Esophagus muscularis mucosa (tissue), 4 donors: ENCODE results near the gene PHACTR3. TPM values are rescaled to one million over a fixed set of nuclear protein-coding genes. Genes with fewer than 3 reads are reported as not detected.

Experiments
- DNase-seq: peaks from one replicate; pipeline ENCODE4 v3.0.0-alpha.2; 2017; ENCODE audit errors: extremely low spot score
- H3K27ac ChIP-seq, 4 donors: fragments of 200-600 bp; sonication (generic); replicated peaks in 1 of 4; 1 replicate in 3 of 4; 2 replicates in 1 of 4; pipeline ENCODE4 v1.5.1; 2016 to 2019; ENCODE audit warnings: mild to moderate bottlenecking in 1 of 4
- H3K27me3 ChIP-seq, 4 donors: fragments of 200-600 bp; sonication (generic); one replicate each; pipeline versions ENCODE4 v1.5.1 to v1.6.0; 2016 to 2019
- H3K36me3 ChIP-seq, 4 donors: fragments of 200-600 bp; sonication (generic); one replicate each; pipeline ENCODE4 v1.5.1; 2016 to 2019
- H3K4me1 ChIP-seq, 4 donors: fragments of 200-600 bp; sonication (generic); one replicate each; pipeline ENCODE4 v1.5.1; 2016 to 2019
- H3K4me3 ChIP-seq, 4 donors: fragments of 200-600 bp; sonication (generic); 1 replicate in 2 of 4; 2 replicates in 2 of 4; pipeline ENCODE4 v1.5.1; 2016 to 2019; ENCODE audit warnings: mild to moderate bottlenecking in 4 of 4, moderate library complexity in 1 of 4
- H3K9me3 ChIP-seq, 4 donors: fragments of 200-600 bp; sonication (generic); 1 replicate in 3 of 4; 2 replicates in 1 of 4; pipeline ENCODE4 v1.5.1; 2016 to 2019
- EP300 ChIP-seq: sonication (generic); formaldehyde crosslinking; IDR thresholded peaks from one replicate; pipeline ENCODE4 v1.6.1; 2017; ENCODE audit warnings: antibody characterized with exemption
- POLR2A ChIP-seq: fragments of 450-650 bp; IDR thresholded peaks from one replicate; pipeline ENCODE4 v1.6.1; 2017; ENCODE audit warnings: antibody characterized with exemption, moderate library complexity, mild to moderate bottlenecking, low read depth
- POLR2AphosphoS5 ChIP-seq, 2 donors: sonication (generic); formaldehyde crosslinking; IDR thresholded peaks; one replicate each; pipeline ENCODE4 v1.6.1; 2017; ENCODE audit warnings: antibody characterized with exemption in 2 of 2
- WGBS: methylation state at CpG from one replicate; pipeline ENCODE4 v1.1.5; 2018; 5-methylcytosine and 5-hydroxymethylcytosine counted together
- intact Hi-C: fragments of 100-400 bp; cut with DNase I; formaldehyde crosslinking; loops from one replicate; pipeline ENCODE4 v1.15.1; 2023
- total RNA-seq, 4 donors: library from RNA; depleted of rRNA; stranded (reverse); fragments of >200 nt; gene quantifications; one replicate each; pipeline versions ENCODE4 v1.1.0 to v1.2.1, GENCODE V29; 2016
- TF ChIP-seq, protein P1 (sequence below), 3 experiments: fragments of 200-600 bp in 2 of 3; fragments of 450-650 bp in 1 of 3; sonication (generic) in 2 of 3; IDR thresholded peaks; one replicate each; pipeline ENCODE4 v1.5.1; 2017 to 2019; ENCODE audit warnings: antibody characterized with exemption in 3 of 3, mild to moderate bottlenecking in 2 of 3, moderate library complexity in 1 of 3

Gene PHACTR3
- total RNA-seq, 4 donors from 2014 or later = 0.17 to 0.86 (median 0.56) TPM

DNA sequence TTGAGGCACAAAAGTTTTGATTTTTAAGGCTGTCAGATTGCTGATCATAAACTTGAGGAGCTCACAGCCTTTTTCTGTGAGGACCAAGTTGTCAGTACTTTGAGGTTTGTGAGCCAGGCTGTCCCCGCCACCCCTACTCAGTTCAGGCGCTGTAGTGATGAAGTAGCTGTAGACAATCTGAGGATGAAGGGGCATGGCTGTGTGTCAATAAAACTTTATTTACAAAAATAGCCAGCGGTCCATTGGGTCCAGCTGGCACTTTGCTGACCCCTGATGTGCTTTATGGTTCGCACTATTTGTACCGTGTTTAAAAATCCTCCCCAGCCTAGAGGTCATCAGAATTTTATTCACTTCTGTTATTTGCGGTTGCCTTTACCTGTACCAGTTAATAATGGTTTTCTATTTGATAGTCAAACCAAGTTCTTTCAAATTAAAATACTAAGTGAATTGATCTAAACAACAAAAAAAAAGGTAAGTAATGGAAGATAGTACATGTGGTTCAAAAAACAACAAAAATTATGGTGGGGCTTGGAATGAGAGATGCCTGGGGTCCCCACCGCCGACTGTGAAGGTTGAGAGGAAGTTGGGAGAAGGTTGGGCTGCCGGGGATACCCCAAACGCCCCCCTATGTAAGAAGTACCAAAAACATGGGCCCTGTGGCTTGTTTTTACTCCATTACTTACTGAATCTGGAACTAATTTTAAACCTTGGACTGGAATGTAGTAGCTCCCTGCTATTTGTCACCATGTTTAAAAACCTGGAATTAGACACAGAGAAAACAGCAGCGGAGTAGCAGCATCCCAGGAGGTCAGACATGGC, 205.5 kb downstream of the PHACTR3 start:
- intact Hi-C loops = no loop called here
- TF ChIP-seq EP300 = no peak
- TF ChIP-seq POLR2AphosphoS5 (IDR thresholded peaks at IDR 0.05) = no peak
- TF ChIP-seq POLR2A = no peak
- TF ChIP-seq, protein P1, sequence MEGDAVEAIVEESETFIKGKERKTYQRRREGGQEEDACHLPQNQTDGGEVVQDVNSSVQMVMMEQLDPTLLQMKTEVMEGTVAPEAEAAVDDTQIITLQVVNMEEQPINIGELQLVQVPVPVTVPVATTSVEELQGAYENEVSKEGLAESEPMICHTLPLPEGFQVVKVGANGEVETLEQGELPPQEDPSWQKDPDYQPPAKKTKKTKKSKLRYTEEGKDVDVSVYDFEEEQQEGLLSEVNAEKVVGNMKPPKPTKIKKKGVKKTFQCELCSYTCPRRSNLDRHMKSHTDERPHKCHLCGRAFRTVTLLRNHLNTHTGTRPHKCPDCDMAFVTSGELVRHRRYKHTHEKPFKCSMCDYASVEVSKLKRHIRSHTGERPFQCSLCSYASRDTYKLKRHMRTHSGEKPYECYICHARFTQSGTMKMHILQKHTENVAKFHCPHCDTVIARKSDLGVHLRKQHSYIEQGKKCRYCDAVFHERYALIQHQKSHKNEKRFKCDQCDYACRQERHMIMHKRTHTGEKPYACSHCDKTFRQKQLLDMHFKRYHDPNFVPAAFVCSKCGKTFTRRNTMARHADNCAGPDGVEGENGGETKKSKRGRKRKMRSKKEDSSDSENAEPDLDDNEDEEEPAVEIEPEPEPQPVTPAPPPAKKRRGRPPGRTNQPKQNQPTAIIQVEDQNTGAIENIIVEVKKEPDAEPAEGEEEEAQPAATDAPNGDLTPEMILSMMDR (IDR thresholded peaks at IDR 0.05) = no peak
- Histone ChIP-seq H3K4me1 (no peaks in the 10 kb centered on the region), H3K36me3 (no peaks in the 10 kb centered on the region), H3K27ac (no peak overlapping the region), H3K27me3 (peaks cover 0 to 6% (median 0%) of the 10 kb centered on the region in 4 donors), H3K4me3 (no peak overlapping the region), H3K9me3 (no peaks in the 10 kb centered on the region)
- 78% methylated on average over 11 of the region's 11 CpGs for WGBS
- DNase-seq = peak; percentile 17

DNA sequence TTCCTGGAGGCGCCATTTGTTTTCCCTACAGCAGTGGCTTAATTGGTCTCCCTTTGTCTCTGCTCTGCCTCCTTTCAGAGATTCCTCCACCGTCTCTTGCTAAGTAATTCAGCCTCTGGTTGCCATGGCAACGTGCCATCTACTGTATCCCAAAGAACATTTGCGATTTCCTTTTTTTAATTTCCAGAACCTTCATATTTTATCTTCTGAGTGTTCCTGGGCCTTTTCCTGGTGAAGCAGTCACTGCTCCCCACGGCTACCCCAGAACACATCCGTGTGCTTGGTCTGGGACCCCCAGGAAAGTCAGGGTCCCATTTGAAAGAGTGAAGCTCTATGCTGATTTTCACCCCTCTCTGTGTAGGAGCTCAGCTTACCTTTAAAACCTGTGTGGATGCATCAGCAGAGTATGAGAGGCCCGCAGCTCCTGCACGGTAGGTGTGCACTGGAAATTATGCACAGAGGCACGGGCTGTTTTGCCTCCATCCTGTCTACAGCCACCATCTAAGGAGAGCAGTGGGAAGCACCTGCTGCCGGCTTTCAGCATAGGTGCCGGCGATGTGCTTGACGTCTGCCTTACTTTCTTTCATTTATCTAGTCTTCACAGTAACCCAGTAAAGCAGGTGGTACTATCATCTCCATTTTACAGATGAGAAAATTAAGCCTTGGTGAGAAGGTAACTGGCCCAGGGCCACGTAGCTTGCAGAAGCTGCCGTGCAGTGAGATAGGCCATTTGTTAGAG, 206.3 kb downstream of the PHACTR3 start:
- 76% methylated on average over 15 of the region's 15 CpGs for WGBS
- H3K27ac ChIP-seq = no peak overlapping the region
- H3K4me3 ChIP-seq = no peak overlapping the region
- peaks cover 0 to 3% (median 0%) of the 10 kb centered on the region in 4 donors for H3K27me3 ChIP-seq
- peak; percentile 84 for DNase-seq
- TF ChIP-seq POLR2A (no peak), EP300 (no peak), POLR2AphosphoS5 (IDR thresholded peaks at IDR 0.05) (no peak)
- TF ChIP-seq, protein P1 (IDR thresholded peaks at IDR 0.05) = no peak
- no peaks in the 10 kb centered on the region for H3K4me1 ChIP-seq
- no peaks in the 10 kb centered on the region for H3K36me3 ChIP-seq
- no peaks in the 10 kb centered on the region for H3K9me3 ChIP-seq
- intact Hi-C loops = no loop called here

DNA sequence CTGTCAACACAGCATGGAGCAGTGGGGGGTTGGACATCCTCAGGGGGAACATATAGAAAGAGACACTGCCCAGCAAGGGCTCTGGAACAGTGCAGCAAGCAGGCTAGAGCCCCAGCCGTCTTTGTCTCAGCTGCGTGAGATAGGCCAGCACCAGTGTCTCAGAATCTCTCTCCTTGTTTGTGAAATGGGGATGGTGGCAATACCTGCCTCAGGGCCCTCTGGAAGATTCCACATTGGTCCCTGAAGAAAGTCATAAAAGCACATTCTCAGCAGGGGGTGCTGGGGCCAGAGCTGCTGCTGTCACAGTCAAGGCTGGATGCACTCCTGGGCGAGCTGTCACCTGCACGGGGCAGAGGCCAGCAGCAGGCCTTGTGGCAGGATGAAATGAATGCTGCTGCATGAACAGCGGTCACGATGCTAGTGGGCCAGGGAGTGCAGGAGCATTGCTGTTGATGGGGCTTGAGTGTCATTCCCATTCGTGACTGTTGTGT, 207.4 kb downstream of the PHACTR3 start:
- TF ChIP-seq POLR2AphosphoS5 (IDR thresholded peaks at IDR 0.05) (no peak), POLR2A (no peak), EP300 (no peak)
- TF ChIP-seq, protein P1 (IDR thresholded peaks at IDR 0.05) = no peak
- DNase-seq = peak; percentile 72
- Histone ChIP-seq H3K36me3 (no peaks in the 10 kb centered on the region), H3K4me3 (no peak overlapping the region), H3K27ac (no peak overlapping the region), H3K27me3 (no peaks in the 10 kb centered on the region), H3K4me1 (no peaks in the 10 kb centered on the region), H3K9me3 (no peaks in the 10 kb centered on the region)
- 73% methylated on average over 5 of the region's 7 CpGs for WGBS
- intact Hi-C loops = no loop called here

DNA sequence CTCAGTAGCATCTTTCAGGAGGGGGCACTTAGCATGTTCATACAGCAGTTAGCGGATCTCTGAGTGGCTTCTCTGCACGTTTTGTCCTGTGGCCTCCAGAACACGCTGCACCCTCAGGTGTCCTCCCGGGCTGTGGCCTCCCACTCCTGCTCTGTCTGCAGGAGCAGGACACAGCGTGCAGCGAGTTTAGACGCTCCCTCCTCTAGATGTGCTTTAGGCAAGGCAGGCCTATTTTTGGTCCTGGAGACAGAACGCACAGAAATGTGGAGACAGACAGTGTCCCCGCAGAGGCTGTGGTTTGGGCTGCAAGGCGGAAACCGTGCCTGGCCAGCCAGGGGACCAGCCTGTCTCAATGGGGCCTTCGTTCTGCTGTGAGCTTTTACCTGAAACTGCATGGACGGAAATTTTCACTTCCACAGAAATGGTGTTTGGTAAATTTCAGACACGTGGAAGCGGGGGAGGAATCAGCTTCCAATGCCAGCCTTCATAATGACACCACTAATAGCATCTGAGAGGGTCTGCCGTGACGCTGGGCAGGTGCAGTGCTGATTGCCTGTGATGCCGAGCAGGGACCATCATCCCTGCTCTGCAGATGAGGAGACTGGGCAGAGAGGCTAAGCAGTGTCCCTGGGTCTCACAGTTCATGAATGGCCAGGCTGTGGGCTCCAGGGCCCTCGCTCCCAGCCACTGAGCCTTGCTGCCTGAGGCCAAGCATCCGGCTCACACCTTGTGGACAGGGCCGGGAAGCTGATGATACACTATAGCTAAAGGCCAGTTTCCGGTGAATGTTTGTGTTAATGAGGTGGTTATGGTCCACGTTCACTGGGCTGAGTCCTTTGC, 208.2 kb downstream of the PHACTR3 start:
- no peaks in the 10 kb centered on the region for H3K27me3 ChIP-seq
- no peaks in the 10 kb centered on the region for H3K4me1 ChIP-seq
- H3K9me3 ChIP-seq = no peaks in the 10 kb centered on the region
- peak; percentile 81 for DNase-seq
- H3K36me3 ChIP-seq = no peaks in the 10 kb centered on the region
- no peak overlapping the region for H3K27ac ChIP-seq
- H3K4me3 ChIP-seq = no peak overlapping the region
- TF ChIP-seq POLR2AphosphoS5 (IDR thresholded peaks at IDR 0.05) = no peak
- no peak for TF ChIP-seq EP300
- no peak for TF ChIP-seq POLR2A
- TF ChIP-seq, protein P1 (IDR thresholded peaks at IDR 0.05) = no peak
- intact Hi-C loops = no loop called here
- 92% methylated on average over 16 of the region's 23 CpGs for WGBS
